Caco-2 (cell line): ENCODE results near the gene HAUS6. TPM values are rescaled to one million over a fixed set of nuclear protein-coding genes. Genes with fewer than 3 reads are reported as not detected.
"Not testable (repeated sequence)": the region's sequence is repeated elsewhere in the genome, so short reads cannot be mapped to it uniquely, and the experiment has no call there.

Source experiments
- Bru-seq: library from RNA; stranded (reverse); fragments of 400-500 nt; gene quantifications from one replicate; lab custom pipeline; 2021; lab: Mats Ljungman, UMichigan
- BruChase-seq, 2 experiments: library from RNA; stranded (reverse); fragments of 400-500 nt; gene quantifications; one replicate each; lab custom pipeline; 2021; lab: Mats Ljungman, UMichigan
- BruUV-seq: library from RNA; stranded (reverse); fragments of 400-500 nt; replicated peaks from 2 replicates; lab custom pipeline; 2021; lab: Mats Ljungman, UMichigan
- CTCF ChIA-PET: fragments of 300-600 bp; sonication (Branson Sonifier 250); formaldehyde crosslinking; loops from one replicate; lab custom pipeline; 2022; ENCODE audit warnings: antibody characterized with exemption; lab: Charles Lee
- POLR2A ChIA-PET: fragments of 300-600 bp; sonication (Branson Sonifier 250); formaldehyde crosslinking; loops from one replicate; lab custom pipeline; 2022; ENCODE audit warnings: antibody characterized with exemption; lab: Charles Lee
- DNase-seq, 2 experiments: peaks; one replicate each; pipeline versions ENCODE4 v3.0.0 to v3.0.0-alpha.2; 2020 to 2022
- H3K27me3 ChIP-seq: replicated peaks from 2 replicates; pipeline ENCODE4 v1.6.0; 2011; ENCODE audit warnings: low read length; ENCODE audit not compliant: control insufficient read depth, insufficient read depth
- H3K36me3 ChIP-seq: 2 replicates; pipeline ENCODE4 v1.5.1; 2011; ENCODE audit warnings: low read length; ENCODE audit not compliant: control insufficient read depth, insufficient read depth
- H3K4me1 ChIP-seq: fragments of 250-450 bp; sonication (Bioruptor Pico); 2 replicates; pipeline ENCODE4 v1.5.1; 2020; ENCODE audit warnings: mild to moderate bottlenecking
- H3K4me3 ChIP-seq: 2 replicates; pipeline ENCODE4 v1.5.1; 2011; ENCODE audit warnings: low read depth, mild to moderate bottlenecking, control low read depth, low read length
- H3K9me3 ChIP-seq: fragments of 250-450 bp; sonication (Bioruptor Pico); 2 replicates; pipeline ENCODE4 v1.5.1; 2020; ENCODE audit warnings: mild to moderate bottlenecking, moderate library complexity
- H3K27ac Mint-ChIP-seq: one replicate; pipeline ENCODE4 v1.8.0; 2022; ENCODE audit warnings: mixed read lengths; ENCODE audit not compliant: unreplicated experiment
- H3K27me3 Mint-ChIP-seq: one replicate; pipeline ENCODE4 v1.8.0; 2022; ENCODE audit warnings: mixed read lengths; ENCODE audit not compliant: insufficient read depth, unreplicated experiment
- H3K36me3 Mint-ChIP-seq: one replicate; pipeline ENCODE4 v1.8.0; 2022; ENCODE audit warnings: mild to moderate bottlenecking, mixed read lengths; ENCODE audit not compliant: insufficient read depth, unreplicated experiment
- H3K4me1 Mint-ChIP-seq: one replicate; pipeline ENCODE4 v1.8.0; 2022; ENCODE audit warnings: low read depth, mixed read lengths; ENCODE audit not compliant: unreplicated experiment
- H3K4me3 Mint-ChIP-seq: one replicate; pipeline ENCODE4 v1.8.0; 2022; ENCODE audit warnings: mild to moderate bottlenecking, moderate library complexity, mixed read lengths; ENCODE audit not compliant: unreplicated experiment
- H3K9me3 Mint-ChIP-seq: one replicate; pipeline ENCODE4 v1.8.0; 2022; ENCODE audit warnings: mixed read lengths; ENCODE audit not compliant: unreplicated experiment
- CTCF ChIP-seq, 2 experiments: fragments of 200-600 bp in 1 of 2; IDR thresholded peaks; 1 replicate in 1 of 2; 2 replicates in 1 of 2; pipeline versions ENCODE4 v1.5.1 to v1.8.0; 2011 to 2022; ENCODE audit warnings: antibody characterized with exemption in 1 of 2, control low read depth in 1 of 2, inconsistent platforms in 1 of 2, low read depth in 1 of 2, low read length in 1 of 2, mild to moderate bottlenecking in 1 of 2, moderate library complexity in 1 of 2; ENCODE audit not compliant: insufficient read depth in 1 of 2, severe bottlenecking in 1 of 2, unreplicated experiment in 1 of 2
- intact Hi-C: fragments of 100-400 bp; cut with micrococcal nuclease; formaldehyde crosslinking; loops from one replicate; pipeline ENCODE4 v1.10.0; 2022; ENCODE audit not compliant: unreplicated experiment
- long read RNA-seq: library from polyadenylated mRNA; stranded (forward); transcript quantifications from one replicate; pipeline ENCODE4 v2.0.0, GENCODE V29; 2022
- total RNA-seq: library from RNA; stranded (reverse); gene quantifications from 2 replicates; pipeline ENCODE4 v1.2.3, GENCODE V29; 2022

Gene HAUS6
- 15.0 and 15.2 TPM in 2 replicates for total RNA-seq
- Bru-seq, nascent RNA: percentile 73 among the genes with signal in this experiment
- BruChase-seq, experiment 1, labeled RNA remaining after a 2-hour chase: percentile 85 among the genes with signal in this experiment
- percentile 77 among the genes with signal in this experiment for BruChase-seq, experiment 2, labeled RNA remaining after a 6-hour chase
- long read RNA-seq, full-length matches to known transcripts: 17 of 27 reads
- long read RNA-seq, partial matches to known transcripts: 5 of 27 reads
- long read RNA-seq, other reads (novel, unspliced or antisense): 5 of 27 reads

- H3K4me1 ChIP-seq: no peaks in the 10 kb centered on the region
- ChIA-PET CTCF (no interaction called here), POLR2A (no interaction called here)
- Mint-ChIP-seq H3K4me3 (peak within 1 kb of the TSS; percentile 86), H3K36me3 (no peaks in the 10 kb centered on the region), H3K27me3 (no peaks in the 10 kb centered on the region), H3K9me3 (no peaks in the 10 kb centered on the region), H3K4me1 (peaks cover 7% of the 10 kb centered on the region), H3K27ac (peak within 1 kb of the TSS; percentile 79)
- BruUV-seq: no TSS peak
- H3K4me3 ChIP-seq: peak within 1 kb of the TSS; percentile 75
- TF ChIP-seq CTCF (IDR thresholded peaks at IDR 0.05; ENCODE audit: insufficient read depth in 1 of 2, low read depth in 1 of 2, low read length in 1 of 2, severe bottlenecking in 1 of 2, unreplicated experiment in 1 of 2): peak in 1 of 2 experiments; percentile 29
- H3K9me3 ChIP-seq: no peaks in the 10 kb centered on the region
- H3K27me3 ChIP-seq: no peaks in the 10 kb centered on the region
- H3K36me3 ChIP-seq: no peaks in the 10 kb centered on the region
- intact Hi-C loops: loop anchor here (1.0 kb wide), 1 partner anchor 72 kb away; no protein-coding TSS in a partner anchor
- peak; percentile 91 to 95 for DNase-seq
Measured at GRCh38 chr9:19102631-19103345, at the start of gene HAUS6. Gene HAUS6 (minus strand): TSS chr9:19102904. CDS start chr9:19102651, 253 bp downstream.

GRCh38 chr9:19152160-19152498 is 49.4 kb upstream of the HAUS6 start:
- POLR2A ChIA-PET: interaction anchor here (0.7 to 1.3 kb wide), 4 partner anchors 10 to 103 kb away, joined by 3 to 9 read pairs (median 6); partner anchors contain the start of gene RRAGA
- peaks cover 54% of the 10 kb centered on the region for H3K4me1 ChIP-seq
- not testable (repeated sequence) for H3K9me3 ChIP-seq, H3K27me3 ChIP-seq, H3K9me3 Mint-ChIP-seq, BruUV-seq, DNase-seq, H3K27me3 Mint-ChIP-seq, H3K36me3 ChIP-seq, H3K36me3 Mint-ChIP-seq, H3K4me3 ChIP-seq
- CTCF ChIA-PET: interaction anchor here (0.7 to 1.2 kb wide), 4 partner anchors 9 to 103 kb away, joined by 3 to 5 read pairs (median 3); partner anchors contain the start of gene RRAGA
- intact Hi-C loops: loop anchor here (1.0 kb wide), 2 partner anchors 9 to 24 kb away; no protein-coding TSS in a partner anchor
- Mint-ChIP-seq H3K4me3 (peak overlapping the region; percentile 49), H3K27ac (peak overlapping the region; percentile 89), H3K4me1 (peaks cover 38% of the 10 kb centered on the region)

- H3K27ac Mint-ChIP-seq: peak overlapping the region; percentile 89
- no peaks in the 10 kb centered on the region for H3K27me3 Mint-ChIP-seq
- H3K9me3 Mint-ChIP-seq: no peaks in the 10 kb centered on the region
- peak; percentile 66 to 76 for DNase-seq
- Histone ChIP-seq H3K36me3 (no peaks in the 10 kb centered on the region; the same call in 1 of the 2 replicates), H3K4me3 (no peak overlapping the region), H3K4me1 (peaks cover 54% of the 10 kb centered on the region), H3K9me3 (no peaks in the 10 kb centered on the region), H3K27me3 (no peaks in the 10 kb centered on the region)
- no TSS peak for BruUV-seq
- peaks cover 6% of the 10 kb centered on the region for H3K36me3 Mint-ChIP-seq
- CTCF ChIA-PET: interaction anchor here (0.5 to 1.2 kb wide), 6 partner anchors 10 to 102 kb away, joined by 3 to 5 read pairs (median 3); partner anchors contain the start of gene RRAGA
- POLR2A ChIA-PET: interaction anchor here (0.7 to 1.3 kb wide), 4 partner anchors 10 to 102 kb away, joined by 3 to 9 read pairs (median 6); partner anchors contain the start of gene RRAGA
- intact Hi-C loops: loop anchor here (1.0 to 2.0 kb wide), 3 partner anchors 10 to 23 kb away; no protein-coding TSS in a partner anchor
- peak overlapping the region; percentile 49 for H3K4me3 Mint-ChIP-seq
- no peak for TF ChIP-seq CTCF (IDR thresholded peaks at IDR 0.05; ENCODE audit: insufficient read depth in 1 of 2, low read depth in 1 of 2, low read length in 1 of 2, severe bottlenecking in 1 of 2, unreplicated experiment in 1 of 2)
- H3K4me1 Mint-ChIP-seq: peaks cover 38% of the 10 kb centered on the region
Measured at GRCh38 chr9:19151425-19152159, 48.9 kb upstream of the HAUS6 start.
